A549 (cell line): ENCODE results near the gene ZNF536. TPM values are rescaled to one million over a fixed set of nuclear protein-coding genes. Genes with fewer than 3 reads are reported as not detected.
"Not testable (repeated sequence)": the region's sequence is repeated elsewhere in the genome, so short reads cannot be mapped to it uniquely, and the experiment has no call there.

ENCODE experiments used
- ATAC-seq, 2 experiments: fragments of 200-7000 bp in 1 of 2; fragments of >200 bp in 1 of 2; cut with Nextera tagmentation in 1 of 2; cut with Tn5 transposase in 1 of 2; 3 replicates each; pipeline versions ENCODE4 v1.8.0 to v1.9.1; 2018 to 2020; ENCODE audit warnings: mild to moderate bottlenecking in 1 of 2, moderate library complexity in 1 of 2
- CTCF ChIA-PET: fragments of 300-600 bp; sonication (Branson Sonifier 250); formaldehyde crosslinking; extraction: SDS; loops from one replicate; lab custom pipeline; 2021; ENCODE audit warnings: antibody characterized with exemption, inconsistent platforms; lab: Yijun Ruan, JAX
- POLR2A ChIA-PET: fragments of 350-600 bp; formaldehyde crosslinking; extraction: SDS; loops from one replicate; lab custom pipeline; 2021; ENCODE audit warnings: antibody characterized with exemption, inconsistent platforms; lab: Yijun Ruan, JAX
- DNase-seq, 2 experiments: peaks; one replicate each; pipeline versions ENCODE4 v3.0.0 to v3.0.0-alpha.2; 2011 to 2016; ENCODE audit warnings: low read depth in 1 of 2, low spot score in 1 of 2
- FAIRE-seq: peaks from 2 replicates; lab custom pipeline; 2011; peaks lifted over from hg19 to GRCh38; lab: Jason Lieb, UNC
- H3K27ac ChIP-seq, 2 experiments: fragments of >200 bp; sonication (Bioruptor Twin); formaldehyde crosslinking; 3 replicates each; pipeline ENCODE4 v1.5.1; 2016 to 2017
- H3K4me1 ChIP-seq: fragments of >200 bp; sonication (Bioruptor Twin); formaldehyde crosslinking; 3 replicates; pipeline ENCODE4 v1.6.1; 2016
- H3K4me2 ChIP-seq: fragments of >200 bp; sonication (Bioruptor Twin); formaldehyde crosslinking; 3 replicates; pipeline ENCODE4 v1.6.1; 2016
- H3K4me3 ChIP-seq: fragments of >200 bp; sonication (Bioruptor Twin); formaldehyde crosslinking; 3 replicates; pipeline ENCODE4 v1.5.1; 2016
- H3K9me3 ChIP-seq: fragments of >200 bp; sonication (Bioruptor Twin); formaldehyde crosslinking; 3 replicates; pipeline ENCODE4 v1.6.1; 2016
- ATOH8 ChIP-seq: fragments of 250-450 bp; sonication (Bioruptor Pico); IDR thresholded peaks from 2 replicates; pipeline ENCODE4 v1.5.0; 2020; ENCODE audit warnings: low read depth, mild to moderate bottlenecking, moderate library complexity
- CBX2 ChIP-seq: fragments of 200-600 bp; sonication (generic); IDR thresholded peaks from 2 replicates; pipeline ENCODE4 v1.6.1; 2016; ENCODE audit warnings: low read depth, mild to moderate bottlenecking, borderline replicate concordance
- CBX8 ChIP-seq: fragments of 200-600 bp; sonication (generic); IDR thresholded peaks from 2 replicates; pipeline ENCODE4 v1.6.1; 2016
- CHD2 ChIP-seq: fragments of 150-350 bp; IDR thresholded peaks from 2 replicates; pipeline ENCODE4 v1.6.1; 2014; ENCODE audit warnings: low read length; ENCODE audit not compliant: partially characterized antibody
- CHD4 ChIP-seq: fragments of 200-600 bp; sonication (generic); IDR thresholded peaks from 2 replicates; pipeline ENCODE4 v1.6.1; 2016; ENCODE audit warnings: antibody characterized with exemption, mild to moderate bottlenecking, borderline replicate concordance
- ELK1 ChIP-seq: fragments of 150-350 bp; IDR thresholded peaks from 2 replicates; pipeline ENCODE4 v1.6.1; 2014; ENCODE audit warnings: low read depth, mild to moderate bottlenecking, low read length
- EP300 ChIP-seq, 2 experiments: fragments of >200 bp; sonication (Bioruptor Twin); formaldehyde crosslinking; IDR thresholded peaks; 2 replicates in 1 of 2; 3 replicates in 1 of 2; pipeline ENCODE4 v1.6.1; 2016 to 2017
- ESRRA ChIP-seq: fragments of 150-350 bp; IDR thresholded peaks from 2 replicates; pipeline ENCODE4 v1.6.1; 2014; ENCODE audit warnings: mild to moderate bottlenecking, low read length, borderline replicate concordance
- HDAC2 ChIP-seq: fragments of 200-600 bp; sonication (generic); IDR thresholded peaks from 2 replicates; pipeline ENCODE4 v1.6.1; 2016
- HMGXB4 ChIP-seq: fragments of 250-450 bp; sonication (Bioruptor Pico); IDR thresholded peaks from 2 replicates; pipeline ENCODE4 v1.5.0; 2021; ENCODE audit warnings: mild to moderate bottlenecking, moderate library complexity, borderline replicate concordance
- HOXB5 ChIP-seq: fragments of 250-450 bp; sonication (Bioruptor Pico); IDR thresholded peaks from 2 replicates; pipeline ENCODE4 v1.5.0; 2020; ENCODE audit warnings: mild to moderate bottlenecking, moderate library complexity
- JUNB ChIP-seq: fragments of >200 bp; sonication (Bioruptor Twin); formaldehyde crosslinking; IDR thresholded peaks from 2 replicates; pipeline ENCODE4 v1.6.1; 2016
- KDM5A ChIP-seq: fragments of 200-600 bp; sonication (generic); IDR thresholded peaks from 2 replicates; pipeline ENCODE4 v1.6.1; 2016; ENCODE audit warnings: antibody characterized with exemption, mild to moderate bottlenecking
- MYC ChIP-seq: IDR thresholded peaks from 2 replicates; pipeline ENCODE4 v1.6.1; 2012; ENCODE audit warnings: mild to moderate bottlenecking, inconsistent platforms, low read length, improper control_type of control experiment, borderline replicate concordance
- NR3C1 ChIP-seq: fragments of >200 bp; sonication (Bioruptor Twin); formaldehyde crosslinking; IDR thresholded peaks from 3 replicates; pipeline ENCODE4 v1.6.1; 2017
- POLR2AphosphoS2 ChIP-seq: conservative IDR thresholded peaks from 2 replicates; pipeline ENCODE4 v1.6.1; 2012; ENCODE audit warnings: low read length, improper control_type of control experiment, inconsistent platforms
- RAD21 ChIP-seq, 2 experiments: fragments of >200 bp in 1 of 2; sonication (Bioruptor Twin) in 1 of 2; formaldehyde crosslinking in 1 of 2; IDR thresholded peaks in 1 of 2; conservative IDR thresholded peaks in 1 of 2; 2 replicates in 1 of 2; 3 replicates in 1 of 2; pipeline ENCODE4 v1.6.1; 2012 to 2018; ENCODE audit warnings: inconsistent platforms in 1 of 2
- RARB ChIP-seq: fragments of 250-450 bp; sonication (Bioruptor Pico); IDR thresholded peaks from 2 replicates; pipeline ENCODE4 v1.8.0; 2021; ENCODE audit warnings: mild to moderate bottlenecking, moderate library complexity
- RCOR1 ChIP-seq: fragments of 150-350 bp; IDR thresholded peaks from 2 replicates; pipeline ENCODE4 v1.6.1; 2014; ENCODE audit warnings: antibody characterized with exemption, low read length, low read depth
- RFX5 ChIP-seq: fragments of 450-650 bp; IDR thresholded peaks from 2 replicates; pipeline ENCODE4 v1.7.1; 2014; ENCODE audit warnings: antibody characterized with exemption, mild to moderate bottlenecking, moderate library complexity
- SMC3 ChIP-seq: fragments of >200 bp; sonication (Bioruptor Twin); formaldehyde crosslinking; IDR thresholded peaks from 3 replicates; pipeline ENCODE4 v1.6.1; 2018; ENCODE audit warnings: inconsistent platforms
- SREBF2 ChIP-seq: fragments of 450-650 bp; IDR thresholded peaks from 2 replicates; pipeline ENCODE4 v1.6.1; 2014; ENCODE audit warnings: mild to moderate bottlenecking, moderate library complexity
- TFCP2L1 ChIP-seq: fragments of 250-450 bp; sonication (Bioruptor Pico); IDR thresholded peaks from 2 replicates; pipeline ENCODE4 v1.5.0; 2021; ENCODE audit warnings: mild to moderate bottlenecking
- TP53 ChIP-seq: fragments of 250-450 bp; sonication (Bioruptor Pico); IDR thresholded peaks from 2 replicates; pipeline ENCODE4 v1.5.0; 2021; ENCODE audit warnings: mild to moderate bottlenecking, moderate library complexity
- ZFP36 ChIP-seq: fragments of 450-650 bp; IDR thresholded peaks from 2 replicates; pipeline ENCODE4 v1.6.1; 2014; ENCODE audit warnings: borderline replicate concordance; ENCODE audit not compliant: partially characterized antibody
- ZSCAN20 ChIP-seq: fragments of 250-450 bp; sonication (Bioruptor Pico); IDR thresholded peaks from 2 replicates; pipeline ENCODE4 v1.8.0; 2022; ENCODE audit warnings: mild to moderate bottlenecking, moderate library complexity
- WGBS: methylation state at CpG from one replicate; pipeline ENCODE4 v1.1.6; 2017; ENCODE audit errors: missing lambda C conversion rate; 5-methylcytosine and 5-hydroxymethylcytosine counted together
- polyA plus RNA-seq, 4 experiments: library from polyadenylated mRNA; depleted of rRNA in 3 of 4; stranded (reverse); fragments of >200 nt; fragmentation: RNase III in 1 of 4; extraction: RNeasy Plus Mini Kit Qiagen cat#74134 plus additional on column Dnase treatment in 1 of 4; gene quantifications; 2 replicates in 3 of 4; 3 replicates in 1 of 4; pipeline ENCODE4 v1.2.3, GENCODE V29; 2011 to 2017

ZNF536 gene
- polyA plus RNA-seq, 2 of the 4 experiments (the other 2 are of a cell fraction) = not detected

- TF ChIP-seq ATOH8 (CRISPR knock-in tag) = no peak
These were observed 110.8 kb downstream of the ZNF536 start (continued) for GRCh38 chr19:30482956-30483355.

GRCh38 chr19:30486250-30486649, 114.1 kb downstream of the ZNF536 start:
- DNase-seq, H3K4me2 ChIP-seq, CTCF ChIA-PET, H3K27ac ChIP-seq, H3K4me3 ChIP-seq, POLR2A ChIA-PET, H3K9me3 ChIP-seq, FAIRE-seq, ATAC-seq, H3K4me1 ChIP-seq: not testable (repeated sequence)
- WGBS = 26% methylated on average over 2 of the region's 2 CpGs

GRCh38 chr19:30487178-30487577, 115.0 kb downstream of the ZNF536 start:
- no peak overlapping the region for H3K4me2 ChIP-seq
- no peak overlapping the region for H3K27ac ChIP-seq
- no peak for TF ChIP-seq NR3C1
- no peak for TF ChIP-seq RCOR1
- no peak for TF ChIP-seq KDM5A
- no peak for TF ChIP-seq POLR2AphosphoS2
- TF ChIP-seq RAD21 (conservative IDR thresholded peaks at IDR 0.05 in 1 of 2, IDR thresholded peaks at IDR 0.05 in 1 of 2) = no peak
- TF ChIP-seq CBX8 = no peak
- WGBS = 5% methylated on average over 3 of the region's 3 CpGs
- H3K4me1 ChIP-seq = no peaks in the 10 kb centered on the region
- ChIA-PET CTCF (interaction anchor here (1.9 kb wide), 1 partner anchor 14 kb away, joined by 4 read pairs; no protein-coding TSS in a partner anchor), POLR2A (no interaction called here)
- no peak for FAIRE-seq
- DNase-seq = no peak
- 0 out of 3 replicates have a peak, but pooled peaks cover 2% of the 10 kb centered on the region for H3K9me3 ChIP-seq
- no peak overlapping the region for H3K4me3 ChIP-seq
- ATAC-seq = no peak

- POLR2A ChIA-PET = no interaction called here
These were observed 116.0 kb downstream of the ZNF536 start for GRCh38 chr19:30488191-30488590.

More at GRCh38 chr19:30488191-30488590, 116.0 kb downstream of the ZNF536 start:
- Histone ChIP-seq H3K4me3 (no peak overlapping the region), H3K4me2 (no peak overlapping the region), H3K9me3 (0 out of 3 replicates have a peak, but pooled peaks cover 2% of the 10 kb centered on the region), H3K4me1 (no peaks in the 10 kb centered on the region), H3K27ac (no peak overlapping the region)
- ATAC-seq = no peak
- WGBS = 3% methylated on average over 3 of the region's 3 CpGs
- TF ChIP-seq RARB (CRISPR knock-in tag) (no peak), SMC3 (no peak), CHD4 (no peak), HDAC2 (no peak), MYC (no peak), ELK1 (no peak), SREBF2 (no peak), ESRRA (no peak), CHD2 (no peak), TFCP2L1 (CRISPR knock-in tag) (no peak), JUNB (no peak), HOXB5 (CRISPR knock-in tag) (no peak), ZFP36 (no peak), TP53 (CRISPR knock-in tag) (no peak), RFX5 (no peak), EP300 (IDR thresholded peaks at IDR 0.05) (no peak), CBX2 (no peak), ZSCAN20 (CRISPR knock-in tag) (no peak), KDM5A (no peak), HMGXB4 (no peak)
- no peak for DNase-seq
- CTCF ChIA-PET = interaction anchor here (1.9 kb wide), 1 partner anchor 13 kb away, joined by 4 read pairs; no protein-coding TSS in a partner anchor
- peak; percentile 13 for FAIRE-seq
